Measurements from ENCODE around the gene PDX1.
"Not testable (repeated sequence)": the region's sequence is repeated elsewhere in the genome, so short reads cannot be mapped to it uniquely, and the experiment has no call there.

The PDX1 gene

DNA sequence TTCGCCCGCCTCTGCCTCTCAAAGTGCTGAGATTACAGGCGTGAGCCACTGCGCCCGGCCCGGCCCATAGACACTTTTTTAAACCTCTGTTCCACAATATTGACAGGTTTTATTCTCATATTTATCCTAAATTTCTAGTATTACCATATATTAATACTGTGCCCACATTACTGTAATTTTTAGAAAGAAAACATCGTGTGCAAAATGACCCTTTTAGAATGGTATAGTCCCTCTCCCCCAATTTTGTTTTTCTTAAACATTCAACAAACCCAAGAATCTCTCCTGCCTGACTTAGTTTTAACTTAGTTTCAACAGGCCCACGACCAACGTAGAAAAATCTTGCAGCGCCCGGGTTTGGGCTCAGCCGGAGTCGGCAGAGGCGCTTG is 40.2 kb downstream of the PDX1 start:
- no peak for DNase-seq

DNA sequence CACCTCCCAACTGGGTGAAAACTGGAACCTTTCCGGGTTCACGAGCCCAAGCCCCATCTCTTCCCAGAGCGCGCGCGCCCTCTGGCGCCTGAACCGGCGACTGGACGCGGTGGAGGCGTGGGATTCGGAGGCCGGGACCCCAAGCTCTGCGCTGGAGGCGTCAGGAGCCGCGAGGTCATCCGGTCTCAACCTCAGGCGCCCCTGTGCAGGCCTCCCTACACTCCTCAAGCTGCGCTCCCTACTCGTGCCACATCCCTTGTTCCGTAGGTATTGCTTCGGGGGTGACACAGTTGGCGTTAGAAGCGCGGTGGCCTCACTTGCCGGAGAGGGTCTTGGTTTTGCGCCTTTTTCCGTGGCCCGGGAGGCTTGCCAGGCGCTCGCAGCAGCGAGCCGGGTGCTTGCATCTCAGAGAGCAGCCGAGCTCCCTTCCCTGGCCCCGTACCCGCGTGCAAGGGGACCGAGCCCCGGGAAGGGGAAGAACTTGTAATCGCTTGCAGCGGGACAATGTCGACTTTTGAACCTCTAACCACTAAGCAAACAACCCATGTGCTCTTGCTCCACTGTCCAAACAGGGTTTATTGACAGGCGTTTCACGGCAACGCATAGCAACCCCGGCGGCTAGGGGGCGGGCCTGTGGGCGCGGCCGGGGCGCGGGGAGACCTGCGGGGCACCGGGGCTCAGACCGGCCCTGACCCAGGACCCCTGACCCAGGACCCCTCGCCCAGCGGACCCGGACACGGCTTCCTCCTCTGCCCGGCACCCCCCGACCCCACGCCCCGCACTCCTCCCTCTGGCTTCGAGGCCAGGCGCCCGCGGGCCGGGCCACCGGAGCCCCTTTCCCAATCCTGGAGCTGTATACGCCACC is 40.8 kb downstream of the PDX1 start:
- no peak for DNase-seq

DNA sequence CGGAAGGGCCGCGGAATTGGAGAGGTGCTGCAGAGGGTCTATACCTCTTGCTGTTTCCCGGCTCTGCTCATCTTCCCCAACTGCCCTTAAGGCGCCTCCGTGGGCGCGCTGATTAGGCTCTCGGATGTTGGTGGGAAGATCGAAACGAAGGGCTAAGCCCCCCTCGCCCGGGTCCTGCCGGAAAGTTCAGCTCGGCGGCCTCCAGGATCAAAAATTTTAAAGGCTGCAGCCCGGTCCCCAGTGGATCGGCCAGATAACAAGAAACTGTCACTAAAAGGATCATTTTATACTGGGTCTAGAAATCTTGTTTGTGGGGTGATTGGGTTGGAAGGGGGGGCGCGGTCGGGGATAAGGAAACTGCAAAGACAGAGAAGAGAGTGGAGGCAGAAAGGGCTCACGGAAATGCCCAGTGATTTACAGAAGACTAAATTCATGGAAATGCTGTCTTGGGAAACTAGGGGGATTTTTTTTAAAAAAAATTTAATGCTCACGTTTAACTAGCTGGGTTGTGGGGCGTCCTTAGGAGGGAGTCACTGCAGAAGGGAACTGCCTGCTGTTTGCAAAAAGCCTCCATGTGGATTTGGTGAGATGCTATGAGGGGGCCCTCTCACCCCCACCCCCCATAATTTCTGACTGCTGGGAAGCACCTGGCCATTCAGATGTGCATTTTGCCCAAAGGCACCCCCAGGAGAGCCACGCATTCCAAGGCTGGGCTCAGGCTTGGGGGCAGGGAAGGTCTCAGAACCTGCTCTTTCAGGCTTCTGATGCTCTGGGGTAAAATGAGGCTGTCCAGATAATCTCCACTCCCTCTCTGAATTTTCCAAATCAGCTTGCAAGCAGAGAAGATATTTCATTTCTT is 41.7 kb downstream of the PDX1 start:
- DNase-seq = no peak

GRCh38 chr13:27962128-27962841 is 42.5 kb downstream of the PDX1 start:
- no peak for DNase-seq

- no peak for DNase-seq
Observed at GRCh38 chr13:27962982-27963381, 43.2 kb downstream of the PDX1 start.

- no peak for DNase-seq
Observed at GRCh38 chr13:27963491-27963890, 43.7 kb downstream of the PDX1 start.

GRCh38 chr13:27964206-27964605 is 44.4 kb downstream of the PDX1 start:
- DNase-seq = not testable (repeated sequence)

DNA sequence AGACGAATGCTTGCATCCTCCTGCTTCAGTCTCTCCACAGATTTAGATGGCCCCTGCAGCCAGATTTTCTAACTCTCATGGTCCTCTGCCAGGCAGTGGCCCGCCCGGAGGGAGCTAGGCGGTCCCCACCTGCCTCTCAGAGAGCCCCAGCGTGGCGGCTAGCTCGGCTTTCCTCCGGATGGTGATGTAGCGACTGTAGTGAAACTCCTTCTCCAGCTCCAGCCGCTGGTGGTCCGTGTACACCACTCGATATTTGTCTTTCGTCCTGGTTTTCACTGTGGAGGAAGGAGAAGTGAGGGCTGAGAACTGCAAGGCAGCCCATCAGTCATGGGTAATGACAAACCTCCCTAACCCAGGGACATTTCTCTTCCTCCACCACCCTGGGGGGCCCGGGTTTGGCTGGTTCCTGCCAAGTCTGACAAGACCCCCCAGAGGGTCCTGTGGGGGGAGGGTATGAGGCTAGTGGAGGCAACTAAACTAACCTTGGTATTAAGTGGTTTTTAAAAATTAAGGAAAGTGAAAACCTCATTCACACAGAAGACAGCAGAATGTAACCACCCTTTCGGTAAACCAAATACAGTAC is 45.0 kb downstream of the PDX1 start:
- no peak for DNase-seq

DNA sequence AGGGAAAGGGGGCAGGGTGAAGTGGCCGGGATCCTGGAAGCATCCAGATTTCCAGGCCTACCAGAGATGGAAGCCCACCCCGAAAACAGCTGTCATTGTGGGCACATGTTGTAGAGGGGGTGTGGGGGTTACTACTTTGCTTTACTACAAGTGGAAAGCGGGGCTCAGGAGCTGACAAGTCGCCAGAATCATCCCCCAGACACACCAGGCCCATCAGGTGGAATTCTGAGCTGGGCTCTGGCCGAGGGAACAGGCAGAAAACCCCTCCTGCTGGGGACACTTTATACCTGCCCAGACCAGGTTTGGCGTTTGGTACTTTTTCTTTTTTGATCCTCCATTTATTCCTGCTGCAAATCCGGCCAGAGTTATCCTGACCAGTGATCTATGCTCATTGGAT is 45.5 kb downstream of the PDX1 start:
- no peak for DNase-seq

DNA sequence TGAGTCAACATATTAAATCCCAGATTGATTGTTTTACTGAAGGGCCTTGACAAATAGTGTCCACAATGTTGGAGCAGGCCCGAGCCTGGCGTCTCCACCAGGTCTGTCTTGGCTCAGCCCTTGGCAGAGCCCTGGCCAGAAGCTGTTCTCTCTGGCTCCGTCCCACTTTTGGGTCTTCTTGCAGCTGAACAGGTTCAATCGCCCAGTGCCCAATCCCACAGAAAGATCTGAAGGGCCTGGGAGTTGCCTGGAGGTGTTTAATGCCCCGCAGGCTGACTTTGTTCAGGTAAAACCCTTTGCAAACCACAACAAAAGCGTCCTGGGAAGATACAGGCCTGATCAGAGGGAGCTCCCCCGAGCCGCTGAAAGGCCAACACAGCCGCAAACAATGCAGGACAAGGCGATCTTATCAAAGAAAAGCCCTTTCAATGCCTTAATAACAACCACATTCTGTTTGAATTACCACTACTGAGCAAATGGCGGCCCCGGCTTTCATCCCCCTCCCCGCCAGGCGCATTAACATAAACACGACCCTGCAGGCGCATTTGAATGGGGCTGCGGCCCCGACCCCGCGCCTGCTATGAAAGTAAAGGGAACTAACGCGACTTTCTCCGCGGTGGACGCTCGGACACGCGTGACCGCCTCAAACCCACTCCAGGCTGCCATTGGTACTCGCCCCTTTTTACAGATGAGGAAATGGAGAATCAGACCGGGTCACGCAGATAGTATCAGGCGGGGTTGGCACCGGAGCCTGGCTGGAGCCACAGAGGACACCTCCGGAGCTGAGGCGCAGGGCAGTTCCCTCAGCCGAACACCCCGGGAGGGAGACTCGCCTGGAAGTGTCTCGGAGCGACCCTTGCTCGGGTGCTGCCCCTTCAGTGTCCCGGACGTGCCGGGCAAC is 46.2 kb downstream of the PDX1 start:
- no peak for DNase-seq

DNA sequence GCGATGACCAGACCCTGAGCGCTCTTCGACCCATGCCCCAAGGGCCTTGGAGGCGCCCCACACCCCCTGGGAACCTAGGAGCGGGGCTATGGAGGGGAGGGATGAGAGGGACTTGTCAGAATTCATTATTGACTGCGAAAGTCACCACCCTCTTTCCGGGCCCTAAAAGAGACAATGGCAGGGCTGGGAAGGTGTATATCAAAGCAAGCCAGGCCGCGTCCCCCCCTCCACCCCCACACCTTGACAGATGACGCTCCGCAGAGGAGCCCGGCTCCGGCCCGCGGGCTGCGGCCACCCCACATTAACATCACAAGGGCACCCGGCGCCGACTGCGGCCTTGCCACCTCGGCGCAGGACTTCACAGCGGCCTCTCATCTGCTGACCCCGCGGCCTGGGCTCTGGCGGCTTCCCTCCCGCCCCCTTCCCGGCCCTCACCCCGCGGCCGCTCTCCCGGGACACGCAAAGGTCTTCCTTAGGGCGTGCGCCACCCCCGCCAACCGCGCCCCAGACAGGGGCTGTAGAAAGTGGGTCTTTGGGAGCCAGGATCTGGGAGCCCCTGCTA is 46.9 kb downstream of the PDX1 start:
- no peak for DNase-seq

- DNase-seq = no peak
Observed at GRCh38 chr13:27967203-27967735, 47.5 kb downstream of the PDX1 start.

GRCh38 chr13:27967736-27968315 is 48.0 kb downstream of the PDX1 start:
- no peak for DNase-seq

GRCh38 chr13:27968316-27969081 is 48.7 kb downstream of the PDX1 start:
- DNase-seq = no peak

DNA sequence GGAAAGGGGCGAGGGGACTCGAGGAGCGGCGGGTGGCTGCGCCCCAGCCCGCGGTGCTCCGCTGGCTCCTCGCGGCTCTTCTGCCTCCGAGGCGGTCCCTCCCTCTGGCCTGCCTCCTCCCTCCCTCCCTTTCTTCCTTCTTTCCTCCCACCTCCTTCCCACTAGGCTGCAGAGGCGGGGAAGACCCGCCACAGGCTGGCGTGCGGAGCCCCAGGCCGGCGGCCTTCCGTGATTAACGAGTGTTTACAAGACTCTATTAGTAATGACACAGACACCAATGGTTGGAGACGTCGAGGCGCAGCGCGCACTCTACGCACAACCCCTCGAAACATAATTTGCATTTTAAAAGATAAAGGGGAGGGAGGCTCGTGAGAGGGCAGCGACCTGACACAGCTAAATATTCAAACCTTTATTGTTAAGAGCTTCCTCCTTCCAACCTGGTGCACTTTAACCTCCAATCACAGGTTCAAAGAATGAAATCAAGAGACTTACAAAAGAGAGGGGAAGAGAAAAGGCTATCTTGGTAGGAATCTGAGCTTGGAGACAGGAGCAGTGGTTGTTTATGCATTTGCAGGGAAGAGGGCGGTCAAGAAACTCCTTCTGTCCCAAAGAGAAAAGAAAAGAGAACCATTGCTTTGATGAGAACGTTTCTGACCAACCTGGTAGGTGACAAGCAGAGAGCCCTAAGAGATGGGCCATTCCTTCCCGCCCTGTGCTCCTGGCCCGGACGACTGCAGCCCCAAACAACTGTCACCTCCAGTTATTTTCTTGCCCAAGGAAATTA is 49.5 kb downstream of the PDX1 start, which contains the start of gene CDX2:
Gene CDX2 (minus strand): TSS at position 234 of the 784 bp plus-strand sequence. CDS start 309 bp downstream, outside the sequence.
- DNase-seq = no peak

DNA sequence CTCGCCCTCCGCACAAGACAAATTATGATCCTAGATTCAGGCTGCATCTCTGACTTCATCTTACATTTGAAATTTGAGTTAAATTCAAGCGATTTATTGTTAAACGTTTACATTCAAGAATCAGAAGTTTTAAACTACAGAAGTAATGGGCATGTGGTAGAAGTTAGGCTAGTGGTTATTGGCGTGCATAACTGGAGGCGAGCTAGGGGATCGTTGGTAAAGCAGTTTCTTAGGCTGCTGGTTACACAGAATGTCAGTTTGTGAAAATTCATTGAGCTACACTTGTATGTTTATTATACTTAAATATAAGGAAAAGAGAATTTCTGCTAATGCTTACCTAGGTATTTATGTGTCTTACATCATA is 50.0 kb downstream of the PDX1 start:
- no peak for DNase-seq

GRCh38 chr13:27970382-27971235 is 50.8 kb downstream of the PDX1 start:
- no peak for DNase-seq

GRCh38 chr13:27971236-27971645 is 51.4 kb downstream of the PDX1 start:
- DNase-seq = no peak
